Esophagus squamous epithelium (tissue), 5 donors: ENCODE data around the gene VWA8. TPM values are rescaled to one million over a fixed set of nuclear protein-coding genes. Genes with fewer than 3 reads are reported as not detected.
A peak's percentile ranks its signal among the peaks of the same experiment; 100 is the strongest.
"Not testable (repeated sequence)": the region's sequence is repeated elsewhere in the genome, so short reads cannot be mapped to it uniquely, and the experiment has no call there.

ENCODE experiments used
- DNase-seq: peaks from one replicate; lab custom pipeline; 2025; lab: John Stamatoyannopoulos, UW
- H3K27ac ChIP-seq, 4 donors: fragments of 200-600 bp; sonication (generic); one replicate each; pipeline ENCODE4 v1.5.1; 2016 to 2019; ENCODE audit warnings: mild to moderate bottlenecking in 1 of 4
- H3K27me3 ChIP-seq, 4 donors: fragments of 200-600 bp; sonication (generic); 1 replicate in 3 of 4; 2 replicates in 1 of 4; pipeline versions ENCODE4 v1.5.1 to v1.6.0; 2017 to 2021; ENCODE audit warnings: antibody characterized with exemption in 1 of 4
- H3K36me3 ChIP-seq, 3 donors: fragments of 200-600 bp; sonication (generic); one replicate each; pipeline ENCODE4 v1.5.1; 2016 to 2019
- H3K4me1 ChIP-seq, 3 donors: fragments of 200-600 bp; sonication (generic); one replicate each; pipeline ENCODE4 v1.5.1; 2017 to 2019
- H3K4me3 ChIP-seq, 4 donors: fragments of 200-600 bp; sonication (generic); 1 replicate in 3 of 4; 2 replicates in 1 of 4; pipeline ENCODE4 v1.5.1; 2016 to 2019; ENCODE audit warnings: mild to moderate bottlenecking in 2 of 4, moderate library complexity in 1 of 4
- H3K9me3 ChIP-seq, 3 donors: fragments of 200-600 bp; sonication (generic); one replicate each; pipeline ENCODE4 v1.5.1; 2016 to 2019
- POLR2A ChIP-seq, 4 donors: fragments of 450-650 bp; IDR thresholded peaks; one replicate each; pipeline ENCODE4 v1.6.1; 2017; ENCODE audit warnings: antibody characterized with exemption in 4 of 4, mild to moderate bottlenecking in 4 of 4, moderate library complexity in 3 of 4
- WGBS, 2 donors: methylation state at CpG; one replicate each; pipeline ENCODE4 v1.1.5; 2018; 5-methylcytosine and 5-hydroxymethylcytosine counted together
- intact Hi-C: fragments of 100-400 bp; cut with DNase I; formaldehyde crosslinking; loops from one replicate; pipeline ENCODE4 v1.15.0; 2022
- total RNA-seq, 4 donors: library from RNA; depleted of rRNA; stranded (reverse); fragments of >200 nt; gene quantifications; one replicate each; pipeline ENCODE4 v1.1.0, GENCODE V29; 2016
- TF ChIP-seq, protein P1 (sequence below), 6 experiments: fragments of 450-650 bp in 4 of 6; fragments of 200-600 bp in 2 of 6; sonication (generic) in 2 of 6; IDR thresholded peaks; one replicate each; pipeline ENCODE4 v1.5.1; 2016 to 2019; ENCODE audit warnings: antibody characterized with exemption in 6 of 6, mild to moderate bottlenecking in 4 of 6, moderate library complexity in 4 of 6
- donor health status: DM: yes; HTN: yes; CAD: no.

VWA8 gene
- total RNA-seq, 4 donors from 2014 or later, result 10.5 to 23.7 (median 17.3) TPM

DNA sequence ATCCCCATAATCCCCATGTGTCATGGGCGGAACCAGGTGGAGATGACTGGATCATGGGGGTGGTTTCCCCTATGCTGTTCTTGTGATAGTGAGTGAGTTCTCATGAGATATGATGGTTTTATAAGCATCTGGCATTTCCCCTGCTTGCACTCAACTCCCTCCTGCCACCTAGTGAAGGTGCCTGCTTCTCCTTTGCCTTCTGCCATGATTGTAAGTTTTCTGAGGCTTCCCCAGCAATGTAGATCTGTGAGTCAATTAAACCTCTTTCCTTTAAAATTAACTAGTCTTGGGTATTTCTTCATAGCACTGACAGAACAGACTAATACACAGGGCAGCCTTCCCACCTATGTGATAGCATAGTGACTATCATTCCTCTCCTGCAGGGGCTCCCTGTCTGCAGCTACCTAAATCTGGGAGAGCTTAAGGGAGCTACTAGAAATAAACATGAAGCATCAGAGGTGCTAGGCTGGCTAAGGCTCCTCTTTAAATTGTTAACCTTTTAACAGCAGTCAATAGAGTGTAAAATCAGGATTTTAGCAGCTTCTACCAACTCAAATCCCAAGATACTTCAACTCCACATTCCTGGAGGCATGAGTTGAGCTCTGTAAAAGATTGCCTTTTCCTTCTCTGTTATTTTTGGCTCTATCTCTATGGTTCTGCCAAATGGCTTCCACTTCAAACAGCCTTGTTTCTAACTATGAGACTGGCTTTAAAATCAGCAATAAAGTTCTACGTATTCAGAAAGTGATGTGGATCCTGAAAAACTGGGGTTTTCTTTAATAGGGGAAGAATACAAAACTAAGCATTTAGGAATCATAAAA lies 112.3 kb downstream of the VWA8 start:
- TF ChIP-seq POLR2A (IDR thresholded peaks at IDR 0.05), result no peak
- TF ChIP-seq, protein P1, sequence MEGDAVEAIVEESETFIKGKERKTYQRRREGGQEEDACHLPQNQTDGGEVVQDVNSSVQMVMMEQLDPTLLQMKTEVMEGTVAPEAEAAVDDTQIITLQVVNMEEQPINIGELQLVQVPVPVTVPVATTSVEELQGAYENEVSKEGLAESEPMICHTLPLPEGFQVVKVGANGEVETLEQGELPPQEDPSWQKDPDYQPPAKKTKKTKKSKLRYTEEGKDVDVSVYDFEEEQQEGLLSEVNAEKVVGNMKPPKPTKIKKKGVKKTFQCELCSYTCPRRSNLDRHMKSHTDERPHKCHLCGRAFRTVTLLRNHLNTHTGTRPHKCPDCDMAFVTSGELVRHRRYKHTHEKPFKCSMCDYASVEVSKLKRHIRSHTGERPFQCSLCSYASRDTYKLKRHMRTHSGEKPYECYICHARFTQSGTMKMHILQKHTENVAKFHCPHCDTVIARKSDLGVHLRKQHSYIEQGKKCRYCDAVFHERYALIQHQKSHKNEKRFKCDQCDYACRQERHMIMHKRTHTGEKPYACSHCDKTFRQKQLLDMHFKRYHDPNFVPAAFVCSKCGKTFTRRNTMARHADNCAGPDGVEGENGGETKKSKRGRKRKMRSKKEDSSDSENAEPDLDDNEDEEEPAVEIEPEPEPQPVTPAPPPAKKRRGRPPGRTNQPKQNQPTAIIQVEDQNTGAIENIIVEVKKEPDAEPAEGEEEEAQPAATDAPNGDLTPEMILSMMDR (IDR thresholded peaks at IDR 0.05), result peak in 1 of 6 experiments; percentile 14
- Histone ChIP-seq H3K4me1 (peaks cover 0 to under 1% (median 0%) of the 10 kb centered on the region in 3 donors), H3K9me3 (no peaks in the 10 kb centered on the region), H3K36me3 (peaks cover 0 to 7% (median 0%) of the 10 kb centered on the region in 3 donors), H3K27me3 (no peaks in the 10 kb centered on the region), H3K4me3 (no peak overlapping the region), H3K27ac (no peak overlapping the region)
- WGBS, 2 donors, result 82 to 90% methylated on average over 2 of the region's 2 CpGs
- intact Hi-C loops, result no loop called here
- no peak for DNase-seq

DNA sequence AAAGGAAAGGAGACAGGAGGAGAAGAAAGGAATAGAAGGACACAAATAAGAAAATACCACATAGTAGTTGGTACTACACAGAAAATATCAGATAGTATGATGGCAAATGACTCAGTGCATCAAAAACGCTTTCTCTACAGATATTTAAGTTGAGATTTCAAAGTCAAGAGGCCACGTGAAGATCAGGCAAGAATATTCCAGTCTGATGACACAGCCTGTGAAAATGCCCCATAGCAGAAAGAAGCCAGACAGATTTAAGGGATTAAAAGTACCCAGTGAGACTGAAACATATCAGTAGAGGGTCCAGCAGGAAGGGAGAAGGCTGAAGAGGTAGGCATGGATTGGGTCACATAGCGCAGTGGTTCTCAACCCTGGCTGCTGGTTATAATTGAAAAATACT lies 113.7 kb downstream of the VWA8 start:
- no peak overlapping the region for H3K4me3 ChIP-seq
- TF ChIP-seq POLR2A (IDR thresholded peaks at IDR 0.05), result no peak
- TF ChIP-seq, protein P1 (IDR thresholded peaks at IDR 0.05), result no peak
- H3K27ac ChIP-seq, result no peak overlapping the region
- 92 to 93% methylated on average over 3 of the region's 3 CpGs for WGBS, 2 donors
- H3K9me3 ChIP-seq, result no peaks in the 10 kb centered on the region
- H3K4me1 ChIP-seq, result peaks cover 0 to 7% (median 0%) of the 10 kb centered on the region in 3 donors
- intact Hi-C loops, result no loop called here
- H3K36me3 ChIP-seq, result no peaks in the 10 kb centered on the region
- H3K27me3 ChIP-seq, result no peaks in the 10 kb centered on the region
- DNase-seq, result no peak

DNA sequence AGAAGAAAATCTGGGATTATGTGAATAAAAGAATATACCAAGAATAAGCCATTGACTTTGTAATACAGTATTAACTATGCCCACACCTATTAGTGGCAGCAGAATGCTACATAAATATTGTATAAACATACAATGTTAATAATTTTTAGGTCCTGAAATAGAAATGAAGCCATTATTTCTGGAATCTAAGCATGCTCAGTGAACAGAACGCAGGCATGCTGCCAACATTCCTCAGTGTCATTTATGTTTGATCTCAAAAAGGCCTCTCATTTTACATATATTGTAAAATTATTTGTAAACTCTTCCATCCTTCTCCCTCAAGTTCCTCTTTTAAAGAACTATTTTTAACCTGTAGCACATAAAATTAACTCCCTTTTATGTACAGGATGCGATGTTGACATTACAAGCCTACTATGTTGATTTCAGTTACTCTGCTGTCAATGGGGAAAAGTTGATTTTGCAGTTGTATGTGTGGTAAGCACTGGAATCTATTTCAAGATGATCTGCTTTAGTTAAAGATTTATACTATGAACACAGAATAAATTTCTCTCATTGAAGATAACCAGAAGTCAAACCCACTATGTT lies 118.8 kb downstream of the VWA8 start:
- no peaks in the 10 kb centered on the region for H3K36me3 ChIP-seq
- no peak for DNase-seq
- H3K9me3 ChIP-seq, result no peaks in the 10 kb centered on the region
- TF ChIP-seq, protein P1 (IDR thresholded peaks at IDR 0.05), result no peak
- no peak for TF ChIP-seq POLR2A (IDR thresholded peaks at IDR 0.05)
- H3K27me3 ChIP-seq, result no peaks in the 10 kb centered on the region
- WGBS, 2 donors, result 60 to 61% methylated on average over 2 of the region's 2 CpGs
- H3K27ac ChIP-seq, result no peak overlapping the region
- H3K4me1 ChIP-seq, result peaks cover 0 to 11% (median 0%) of the 10 kb centered on the region in 3 donors
- intact Hi-C loops, result no loop called here
- no peak overlapping the region for H3K4me3 ChIP-seq

DNA sequence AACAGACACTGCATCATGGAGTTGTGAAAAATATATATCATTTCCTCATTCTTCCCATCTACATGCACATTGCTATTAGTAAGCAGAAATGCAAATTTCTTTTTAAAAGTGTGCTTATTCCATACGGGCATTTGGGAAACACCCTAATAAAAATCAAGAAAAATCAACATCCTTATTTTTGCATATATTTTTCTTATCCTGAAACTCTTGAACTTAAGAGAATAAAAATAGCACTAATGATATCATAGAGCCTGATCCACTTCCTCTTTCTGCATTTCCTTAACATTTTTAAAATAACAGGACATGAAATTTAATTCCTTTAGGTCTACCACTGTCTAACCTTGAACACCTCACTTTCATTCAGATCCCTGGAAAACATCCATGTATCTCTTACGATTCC lies 123.3 kb downstream of the VWA8 start:
- Histone ChIP-seq H3K4me3 (no peak overlapping the region), H3K36me3 (peaks cover 0 to 9% (median 0%) of the 10 kb centered on the region in 3 donors), H3K4me1 (peaks cover 0 to 5% (median 0%) of the 10 kb centered on the region in 3 donors), H3K27ac (no peak overlapping the region), H3K9me3 (no peaks in the 10 kb centered on the region), H3K27me3 (no peaks in the 10 kb centered on the region)
- 53 to 68% methylated on average over 2 of the region's 2 CpGs for WGBS, 2 donors
- no peak for DNase-seq
- intact Hi-C loops, result no loop called here
- TF ChIP-seq, protein P1 (IDR thresholded peaks at IDR 0.05), result no peak
- no peak for TF ChIP-seq POLR2A (IDR thresholded peaks at IDR 0.05)

DNA sequence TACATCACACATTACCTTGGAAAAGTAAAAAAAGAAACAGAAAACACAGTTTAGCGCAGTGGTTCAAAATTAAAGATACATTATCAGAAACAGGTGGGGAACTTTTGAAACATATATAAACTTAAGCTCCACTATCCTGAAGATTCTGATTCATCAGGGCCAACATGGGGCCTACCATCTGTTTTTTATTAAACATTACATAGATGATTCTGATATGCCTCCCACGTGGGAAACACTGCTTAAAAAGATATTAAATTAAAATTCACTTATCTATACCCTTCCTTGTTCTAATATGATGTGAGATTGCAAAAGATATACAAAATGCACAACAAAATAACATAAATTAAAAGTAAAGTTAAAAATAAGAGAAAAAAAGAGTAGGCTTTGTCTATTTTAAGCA lies 125.0 kb downstream of the VWA8 start:
- WGBS, 2 donors, result 92 to 94% methylated on average over 2 of the region's 2 CpGs
- Histone ChIP-seq H3K4me3 (no peak overlapping the region), H3K27me3 (no peaks in the 10 kb centered on the region), H3K36me3 (peaks cover 0 to 20% (median 0%) of the 10 kb centered on the region in 3 donors), H3K9me3 (no peaks in the 10 kb centered on the region), H3K27ac (no peak overlapping the region), H3K4me1 (no peaks in the 10 kb centered on the region)
- TF ChIP-seq, protein P1 (IDR thresholded peaks at IDR 0.05), result no peak
- no peak for TF ChIP-seq POLR2A (IDR thresholded peaks at IDR 0.05)
- intact Hi-C loops, result no loop called here
- no peak for DNase-seq

DNA sequence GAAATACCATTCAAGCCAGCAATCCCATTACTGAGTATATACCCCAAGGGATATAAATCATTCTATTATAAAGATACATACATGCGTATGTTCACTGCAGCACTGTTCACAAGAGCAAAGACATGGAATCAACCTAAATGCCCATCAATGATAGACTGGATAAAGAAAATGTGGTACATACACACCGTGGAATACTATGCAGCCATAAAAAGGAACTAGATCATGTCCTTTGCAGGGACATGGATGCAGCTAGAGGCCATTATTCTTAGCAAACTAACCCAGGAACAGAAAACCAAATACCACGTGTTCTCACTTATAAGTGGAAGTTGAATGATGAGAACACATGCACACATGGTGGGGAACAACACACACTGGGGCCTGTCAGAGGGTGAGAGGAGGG lies 126.2 kb downstream of the VWA8 start:
- H3K27ac ChIP-seq, intact Hi-C loops: not testable (repeated sequence)

More for the DNA sequence above, 126.2 kb downstream of the VWA8 start:
- 96 to 100% methylated on average over 3 of the region's 3 CpGs for WGBS, 2 donors
- not testable (repeated sequence) for H3K4me1 ChIP-seq, H3K27me3 ChIP-seq, DNase-seq, H3K4me3 ChIP-seq, H3K9me3 ChIP-seq
- peaks cover 0 to 25% (median 0%) of the 10 kb centered on the region in 3 donors for H3K36me3 ChIP-seq
